BLaER1 (cell line): ENCODE measurements around the gene DCTPP1.

Experiments used
- H3K27ac ChIP-seq: shearing (Covaris generic); formaldehyde crosslinking; 2 replicates; pipeline ENCODE4 v1.8.1; 2022
- H3K27me3 ChIP-seq: shearing (Covaris generic); formaldehyde crosslinking; 2 replicates; pipeline ENCODE4 v1.8.1; 2022
- H3K36me3 ChIP-seq: shearing (Covaris generic); formaldehyde crosslinking; 2 replicates; pipeline ENCODE4 v1.8.1; 2022
- H3K4me1 ChIP-seq: shearing (Covaris generic); formaldehyde crosslinking; 2 replicates; pipeline ENCODE4 v1.8.1; 2022
- H3K4me2 ChIP-seq: shearing (Covaris generic); formaldehyde crosslinking; 2 replicates; pipeline ENCODE4 v1.8.1; 2022
- H3K4me3 ChIP-seq: shearing (Covaris generic); formaldehyde crosslinking; 2 replicates; pipeline ENCODE4 v1.8.1; 2022
- H3K9ac ChIP-seq: shearing (Covaris generic); formaldehyde crosslinking; 2 replicates; pipeline ENCODE4 v1.8.1; 2022
- H3K9me3 ChIP-seq: shearing (Covaris generic); formaldehyde crosslinking; 2 replicates; pipeline ENCODE4 v1.8.1; 2022
- H4K20me1 ChIP-seq: shearing (Covaris generic); formaldehyde crosslinking; 2 replicates; pipeline ENCODE4 v1.8.1; 2022
- Cebpa-rat ChIP-seq: shearing (Covaris generic); IDR thresholded peaks from 2 replicates; pipeline ENCODE4 v1.8.1; 2022

Gene DCTPP1

DNA sequence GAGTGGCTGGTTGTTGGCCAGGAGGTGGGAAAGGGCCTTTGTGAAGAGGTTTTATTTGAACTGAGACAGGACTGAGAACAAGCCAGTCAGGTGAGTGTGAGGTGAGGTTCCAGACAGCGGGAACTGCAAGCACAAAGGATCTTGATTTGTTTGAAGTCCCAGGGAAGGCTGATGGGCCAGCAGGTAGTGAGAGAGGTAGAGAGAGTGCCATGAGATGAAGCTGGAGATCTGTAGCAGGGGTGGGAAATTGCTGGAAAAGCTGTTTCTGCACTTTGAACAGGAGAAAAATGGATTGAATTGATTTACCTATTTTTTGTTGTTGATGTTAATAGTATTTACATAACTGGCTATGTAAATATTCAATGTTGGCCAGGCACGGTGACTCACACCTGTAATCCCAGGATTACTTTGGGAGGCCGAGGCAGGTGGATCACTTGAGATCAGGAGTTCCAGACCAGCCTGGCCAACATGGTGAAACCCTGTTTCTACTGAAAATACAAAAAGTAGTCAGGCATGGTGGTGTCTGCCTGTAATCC is 7.7 kb upstream of the DCTPP1 start:
- no peak overlapping the region for H3K27ac ChIP-seq
- no peak for TF ChIP-seq Cebpa-rat
- H3K4me1 ChIP-seq: no peaks in the 10 kb centered on the region
- no peak overlapping the region for H3K9ac ChIP-seq
- H3K4me3 ChIP-seq: no peak overlapping the region
- peaks cover under 1% of the 10 kb centered on the region; the same call in 1 of the 2 replicates for H3K36me3 ChIP-seq
- no peaks in the 10 kb centered on the region for H3K27me3 ChIP-seq
- H3K4me2 ChIP-seq: no peak overlapping the region
- H4K20me1 ChIP-seq: no peaks in the 10 kb centered on the region
- no peaks in the 10 kb centered on the region for H3K9me3 ChIP-seq

DNA sequence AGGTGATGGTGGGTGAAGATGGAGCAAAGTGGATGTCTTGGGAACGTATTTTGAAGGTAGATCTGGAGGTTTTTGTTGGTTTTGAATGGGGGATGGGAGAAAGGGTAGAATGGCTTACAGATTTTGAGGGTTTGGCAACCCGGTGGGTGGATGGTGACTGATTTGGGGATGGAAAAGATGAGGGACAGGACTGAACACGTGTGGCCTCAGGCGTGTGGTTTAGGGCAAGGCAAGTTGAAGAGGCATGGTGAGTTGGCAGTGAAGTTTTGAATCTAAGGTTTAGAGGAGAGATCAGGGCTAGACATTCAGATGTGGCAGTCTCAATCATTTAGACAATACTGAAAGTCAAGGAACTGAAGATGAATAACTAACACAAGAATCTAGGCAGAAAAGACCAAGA is 5.0 kb upstream of the DCTPP1 start:
- no peak for TF ChIP-seq Cebpa-rat
- no peak overlapping the region for H3K4me3 ChIP-seq
- no peak overlapping the region for H3K27ac ChIP-seq
- no peaks in the 10 kb centered on the region for H3K9me3 ChIP-seq
- H4K20me1 ChIP-seq: no peaks in the 10 kb centered on the region
- no peak overlapping the region for H3K9ac ChIP-seq
- peaks cover 8% of the 10 kb centered on the region for H3K4me1 ChIP-seq
- no peaks in the 10 kb centered on the region for H3K27me3 ChIP-seq
- H3K36me3 ChIP-seq: no peaks in the 10 kb centered on the region
- H3K4me2 ChIP-seq: no peak overlapping the region

DNA sequence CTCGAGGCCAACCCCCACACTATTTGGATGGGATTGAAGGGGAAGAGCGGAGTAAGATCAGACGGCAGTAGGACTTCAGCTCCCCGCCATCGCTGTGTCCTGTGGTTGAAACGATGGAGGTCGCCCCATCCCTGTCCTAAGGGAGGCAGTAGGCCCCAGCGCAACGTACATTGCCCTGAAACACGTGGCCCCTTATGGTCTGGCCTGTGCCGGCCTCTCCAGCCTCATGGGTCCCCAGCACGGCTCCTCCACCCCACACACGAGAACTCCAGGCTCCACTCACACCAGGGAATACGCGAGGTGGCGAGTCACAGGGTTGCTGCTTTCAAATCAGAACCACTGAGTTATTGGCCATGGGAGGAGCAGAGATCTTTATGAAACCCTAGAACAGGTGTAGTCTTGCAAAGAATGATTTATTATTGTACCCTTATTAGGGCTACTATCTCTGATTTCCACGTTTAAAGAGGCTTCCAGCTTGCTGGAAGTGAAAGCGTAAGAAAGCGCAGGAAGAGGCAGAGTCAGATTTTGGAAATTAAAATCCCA is 669 bp upstream of the DCTPP1 start:
- Histone ChIP-seq H3K4me1 (peaks cover 31% of the 10 kb centered on the region), H3K27ac (peak overlapping the region; percentile 69), H3K9me3 (no peaks in the 10 kb centered on the region), H3K4me3 (peak overlapping the region; percentile 74), H3K9ac (peak overlapping the region; percentile 49; the same call in 1 of the 2 replicates), H3K36me3 (peaks cover 33% of the 10 kb centered on the region), H4K20me1 (peaks cover 21% of the 10 kb centered on the region), H3K4me2 (peak overlapping the region; percentile 72), H3K27me3 (no peaks in the 10 kb centered on the region)
- no peak for TF ChIP-seq Cebpa-rat

DNA sequence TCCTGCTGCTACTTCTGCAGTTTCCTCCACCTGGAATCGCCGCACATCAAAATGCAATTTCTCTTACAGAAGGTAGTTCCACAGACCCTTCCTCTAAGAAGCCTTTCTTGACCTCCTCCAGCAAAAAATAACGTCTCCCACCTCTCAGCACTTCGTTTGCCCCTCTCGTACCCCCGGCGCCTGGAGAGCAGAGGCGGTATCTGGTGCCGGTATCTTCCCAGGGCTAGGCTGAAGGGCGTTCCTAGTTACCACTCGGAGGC is 482 bp downstream of the DCTPP1 start:
- Histone ChIP-seq H3K9me3 (no peaks in the 10 kb centered on the region), H4K20me1 (peaks cover 33% of the 10 kb centered on the region), H3K9ac (peak overlapping the region; percentile 79), H3K27me3 (no peaks in the 10 kb centered on the region), H3K4me3 (peak overlapping the region; percentile 74), H3K27ac (peak overlapping the region; percentile 76), H3K36me3 (peaks cover 44% of the 10 kb centered on the region), H3K4me2 (peak overlapping the region; percentile 95), H3K4me1 (peaks cover 31% of the 10 kb centered on the region)
- no peak for TF ChIP-seq Cebpa-rat

DNA sequence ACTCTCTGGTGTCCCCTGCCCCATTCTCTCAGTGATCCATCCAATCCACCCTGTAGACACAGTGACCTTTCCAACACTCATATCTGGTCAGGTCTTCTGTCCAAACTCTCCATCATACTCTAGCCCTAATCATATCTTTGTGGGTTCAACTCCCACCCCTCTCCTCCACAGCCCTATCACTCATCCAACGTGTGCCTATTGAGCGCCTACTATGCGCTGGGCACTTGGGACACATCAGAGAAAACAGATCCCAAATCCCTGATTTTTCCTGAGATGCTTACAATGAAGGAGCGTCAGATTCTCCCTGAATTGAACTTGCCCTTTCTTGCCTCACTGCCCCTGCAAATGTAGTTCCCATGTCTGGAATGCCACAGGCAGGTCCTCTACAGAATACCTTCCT is 1.8 kb downstream of the DCTPP1 start:
- no peak for TF ChIP-seq Cebpa-rat
- Histone ChIP-seq H3K9ac (peak overlapping the region; percentile 79; the same call in 1 of the 2 replicates), H3K27me3 (no peaks in the 10 kb centered on the region), H3K4me3 (peak overlapping the region; percentile 74), H3K4me1 (peaks cover 31% of the 10 kb centered on the region), H3K4me2 (peak overlapping the region; percentile 95), H4K20me1 (peaks cover 42% of the 10 kb centered on the region), H3K27ac (no peak overlapping the region), H3K36me3 (peaks cover 57% of the 10 kb centered on the region), H3K9me3 (no peaks in the 10 kb centered on the region)

DNA sequence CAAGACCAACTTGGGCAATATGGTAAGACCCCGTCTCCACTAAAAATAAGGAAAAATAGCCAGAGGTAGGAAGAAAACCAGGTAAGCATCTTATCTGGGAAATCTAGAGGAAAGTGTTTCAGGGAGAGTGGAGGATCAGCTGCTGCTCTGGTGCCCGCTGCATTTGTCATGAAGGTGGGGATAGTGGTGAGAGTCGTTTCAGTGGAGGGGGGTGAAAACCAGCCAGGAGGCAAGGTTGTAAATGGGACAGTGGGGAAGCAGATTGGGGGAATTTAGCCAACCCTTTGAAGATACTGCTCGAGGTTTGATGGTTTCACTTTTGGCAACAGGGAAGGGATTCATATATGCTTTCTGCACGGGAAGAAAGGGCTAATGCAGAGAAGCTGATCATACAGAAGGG is 8.8 kb downstream of the DCTPP1 start:
- Histone ChIP-seq H3K36me3 (peaks cover 83% of the 10 kb centered on the region), H3K27me3 (no peaks in the 10 kb centered on the region), H3K4me2 (no peak overlapping the region), H3K4me1 (peaks cover 24% of the 10 kb centered on the region), H3K27ac (no peak overlapping the region), H3K9ac (no peak overlapping the region), H3K9me3 (no peaks in the 10 kb centered on the region), H4K20me1 (peaks cover 83% of the 10 kb centered on the region), H3K4me3 (no peak overlapping the region)
- no peak for TF ChIP-seq Cebpa-rat

DNA sequence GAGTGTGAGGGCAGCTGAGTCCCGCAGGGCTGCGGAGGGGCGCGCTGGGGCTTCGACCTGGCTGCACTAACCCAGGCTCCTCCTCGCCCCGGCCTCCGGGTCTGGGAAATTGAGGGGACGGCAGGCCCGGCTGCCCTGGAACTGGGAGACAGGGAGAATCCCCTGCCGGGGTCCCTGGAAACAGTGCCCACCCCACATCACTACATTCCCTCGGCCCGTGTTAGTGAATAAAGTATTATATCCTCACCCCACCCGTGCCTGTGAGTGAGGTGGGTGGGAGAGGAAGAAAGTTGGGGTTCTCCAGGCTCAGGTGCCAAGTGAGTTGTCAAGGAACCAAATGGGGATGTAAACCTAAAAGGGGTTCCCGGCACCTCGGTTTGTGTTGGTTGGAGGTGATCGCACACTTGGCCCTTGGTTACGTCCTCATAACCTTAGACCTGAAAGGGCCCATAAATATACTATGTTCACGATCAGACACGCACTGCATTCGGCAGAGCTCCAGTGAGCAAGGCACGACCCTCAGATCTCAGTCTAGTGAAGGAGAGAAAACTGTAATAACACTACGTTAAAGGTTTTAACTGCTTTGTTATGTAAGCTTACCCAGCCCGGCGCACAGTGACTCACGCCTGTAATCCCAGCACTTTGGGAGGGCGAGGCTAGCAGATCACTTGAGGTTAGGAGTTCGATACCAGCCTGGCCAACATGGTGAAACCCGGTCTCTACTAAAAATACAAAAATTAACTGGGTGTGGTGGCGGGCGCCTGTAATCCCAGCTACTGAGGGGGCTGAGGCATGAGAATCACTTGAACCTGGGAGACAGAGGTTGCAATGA is 11.3 kb downstream of the DCTPP1 start:
- peak overlapping the region; percentile 81 for H3K27ac ChIP-seq
- H3K4me2 ChIP-seq: peak overlapping the region; percentile 91
- H4K20me1 ChIP-seq: peaks cover 81% of the 10 kb centered on the region
- no peak for TF ChIP-seq Cebpa-rat
- no peaks in the 10 kb centered on the region for H3K27me3 ChIP-seq
- no peaks in the 10 kb centered on the region for H3K9me3 ChIP-seq
- H3K9ac ChIP-seq: peak overlapping the region; percentile 77
- H3K4me3 ChIP-seq: peak overlapping the region; percentile 70
- H3K4me1 ChIP-seq: peaks cover 38% of the 10 kb centered on the region
- peaks cover 80% of the 10 kb centered on the region for H3K36me3 ChIP-seq

DNA sequence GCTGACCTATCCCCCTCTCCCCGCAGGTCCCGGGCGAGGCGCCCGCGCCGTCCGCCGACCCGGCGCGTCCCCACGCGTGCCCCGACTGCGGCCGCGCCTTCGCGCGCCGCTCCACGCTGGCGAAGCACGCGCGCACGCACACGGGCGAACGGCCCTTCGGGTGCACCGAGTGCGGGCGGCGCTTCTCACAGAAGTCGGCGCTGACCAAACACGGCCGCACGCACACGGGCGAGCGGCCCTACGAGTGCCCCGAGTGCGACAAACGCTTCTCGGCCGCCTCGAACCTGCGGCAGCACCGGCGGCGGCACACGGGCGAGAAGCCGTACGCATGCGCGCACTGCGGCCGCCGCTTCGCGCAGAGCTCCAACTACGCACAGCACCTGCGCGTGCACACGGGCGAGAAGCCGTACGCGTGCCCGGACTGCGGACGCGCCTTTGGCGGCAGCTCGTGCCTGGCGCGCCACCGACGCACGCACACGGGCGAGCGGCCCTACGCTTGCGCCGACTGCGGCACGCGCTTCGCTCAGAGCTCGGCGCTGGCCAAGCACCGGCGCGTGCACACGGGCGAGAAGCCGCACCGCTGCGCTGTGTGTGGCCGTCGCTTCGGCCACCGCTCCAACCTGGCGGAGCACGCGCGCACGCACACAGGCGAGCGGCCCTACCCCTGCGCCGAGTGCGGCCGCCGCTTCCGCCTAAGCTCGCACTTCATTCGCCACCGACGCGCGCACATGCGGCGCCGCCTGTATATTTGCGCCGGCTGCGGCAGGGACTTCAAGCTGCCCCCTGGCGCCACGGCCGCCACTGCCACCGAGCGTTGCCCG is 12.1 kb downstream of the DCTPP1 start:
- peak overlapping the region; percentile 91 for H3K4me2 ChIP-seq
- peaks cover 88% of the 10 kb centered on the region for H4K20me1 ChIP-seq
- H3K4me1 ChIP-seq: peaks cover 46% of the 10 kb centered on the region
- peak overlapping the region; percentile 81 for H3K27ac ChIP-seq
- peak overlapping the region; percentile 77 for H3K9ac ChIP-seq
- H3K27me3 ChIP-seq: no peaks in the 10 kb centered on the region
- no peak for TF ChIP-seq Cebpa-rat
- H3K36me3 ChIP-seq: peaks cover 80% of the 10 kb centered on the region
- H3K9me3 ChIP-seq: no peaks in the 10 kb centered on the region
- H3K4me3 ChIP-seq: peak overlapping the region; percentile 70

DNA sequence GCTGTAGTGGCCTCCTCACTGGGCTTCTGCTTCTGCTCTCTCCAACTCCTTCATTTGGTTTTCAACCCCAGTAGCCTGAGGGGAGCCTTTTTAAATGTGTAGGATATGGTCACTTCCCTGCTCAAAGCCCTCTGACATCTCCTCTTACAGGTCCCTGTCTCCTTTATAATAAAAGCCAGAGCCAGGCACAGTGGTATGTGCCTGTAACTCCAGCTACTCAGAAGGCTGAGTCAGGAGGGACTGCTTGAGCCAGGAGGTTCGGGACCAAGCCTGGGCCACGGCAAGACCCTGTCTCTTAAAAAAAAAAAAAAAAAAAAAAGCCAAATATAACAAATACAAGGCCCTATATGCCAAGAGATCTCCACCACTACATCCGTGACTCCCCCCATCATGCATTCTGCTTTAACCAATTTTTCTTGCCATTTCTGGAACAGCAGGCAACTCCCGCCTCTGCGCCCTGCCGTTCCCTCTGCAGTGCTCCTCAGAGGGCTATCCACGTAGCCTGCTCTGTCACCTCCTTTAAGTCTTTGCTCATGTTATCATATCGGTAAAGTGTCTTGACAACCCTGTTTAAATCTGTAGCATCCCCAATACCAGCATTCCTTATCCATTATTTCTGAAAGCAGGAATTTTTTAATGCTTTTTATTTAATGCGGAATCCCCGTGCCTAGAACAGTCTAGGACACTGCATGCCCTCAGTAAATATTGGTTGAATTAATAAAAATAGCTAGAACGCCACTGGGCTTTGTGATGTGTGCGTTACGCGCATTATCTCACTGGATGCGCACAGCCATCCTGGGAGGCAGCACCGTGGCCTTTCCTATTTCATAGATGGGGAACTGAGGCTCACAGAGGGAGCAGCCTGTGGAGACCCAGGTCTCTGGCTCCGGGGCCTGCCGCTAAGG is 13.0 kb downstream of the DCTPP1 start:
- no peak for TF ChIP-seq Cebpa-rat
- Histone ChIP-seq H3K36me3 (peaks cover 80% of the 10 kb centered on the region), H3K4me1 (peaks cover 54% of the 10 kb centered on the region), H3K4me2 (peak overlapping the region; percentile 91), H3K9ac (peak overlapping the region; percentile 77), H4K20me1 (peaks cover 92% of the 10 kb centered on the region), H3K4me3 (peak overlapping the region; percentile 70), H3K27ac (peak overlapping the region; percentile 81), H3K27me3 (no peaks in the 10 kb centered on the region), H3K9me3 (no peaks in the 10 kb centered on the region)
